Dendritic cell treated with granulocyte-macrophage colony-stimulating factor and Interleukin-4, amounts not matched to agents 40 ng/mL and 50 ng/mL, for 4 days (primary cell): Measurements from ENCODE around the gene POLR2B.
"Not testable (repeated sequence)": the region's sequence is repeated elsewhere in the genome, so short reads cannot be mapped to it uniquely, and the experiment has no call there.

ENCODE experiments used
- H3K27ac Mint-ChIP-seq: one replicate; pipeline ENCODE4 v1.8.0; 2022; ENCODE audit warnings: mild to moderate bottlenecking, mixed read lengths
- H3K27me3 Mint-ChIP-seq: one replicate; pipeline ENCODE4 v1.8.0; 2022; ENCODE audit warnings: mild to moderate bottlenecking, mixed read lengths
- H3K36me3 Mint-ChIP-seq: one replicate; pipeline ENCODE4 v1.8.0; 2022; ENCODE audit warnings: low read depth, mixed read lengths
- H3K4me1 Mint-ChIP-seq: one replicate; pipeline ENCODE4 v1.8.0; 2022; ENCODE audit warnings: low read depth, mixed read lengths
- H3K4me3 Mint-ChIP-seq: one replicate; pipeline ENCODE4 v1.8.0; 2022; ENCODE audit warnings: mild to moderate bottlenecking, moderate library complexity, mixed read lengths
- H3K9me3 Mint-ChIP-seq: one replicate; pipeline ENCODE4 v1.8.0; 2022; ENCODE audit warnings: mixed read lengths
- intact Hi-C: fragments of 100-400 bp; cut with micrococcal nuclease; formaldehyde crosslinking; loops from one replicate; pipeline ENCODE4 v1.15.0; 2022

The POLR2B gene

GRCh38 chr4:56978750-56979303 lies at the start of gene POLR2B:
TSS of gene POLR2B (plus strand) at chr4:56978896. CDS start at chr4:56978986, 90 bp downstream.
- Mint-ChIP-seq H3K36me3 (peaks cover 60% of the 10 kb centered on the region), H3K27me3 (no peaks in the 10 kb centered on the region), H3K27ac (peak within 1 kb of the TSS; percentile 96), H3K4me3 (peak within 1 kb of the TSS; percentile 93), H3K9me3 (peaks cover under 1% of the 10 kb centered on the region), H3K4me1 (peaks cover 38% of the 10 kb centered on the region)
- intact Hi-C loops: loop anchor here (2.0 to 5.0 kb wide), 3 partner anchors 542 to 1127 kb away; partner anchors contain the start of genes CEP135, EXOC1 and PAICS

DNA sequence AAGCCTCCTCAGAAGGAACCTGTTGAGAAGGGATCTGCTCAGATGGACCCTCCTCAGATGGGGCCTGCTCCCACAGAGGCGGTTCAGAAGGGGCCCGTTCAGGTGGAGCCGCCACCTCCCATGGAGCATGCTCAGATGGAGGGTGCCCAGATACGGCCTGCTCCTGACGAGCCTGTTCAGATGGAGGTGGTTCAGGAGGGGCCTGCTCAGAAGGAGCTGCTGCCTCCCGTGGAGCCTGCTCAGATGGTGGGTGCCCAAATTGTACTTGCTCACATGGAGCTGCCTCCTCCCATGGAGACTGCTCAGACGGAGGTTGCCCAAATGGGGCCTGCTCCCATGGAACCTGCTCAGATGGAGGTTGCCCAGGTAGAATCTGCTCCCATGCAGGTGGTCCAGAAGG lies 48.1 kb upstream of the POLR2B start:
- no peaks in the 10 kb centered on the region for H3K9me3 Mint-ChIP-seq
- H3K4me3 Mint-ChIP-seq: no peak overlapping the region
- H3K36me3 Mint-ChIP-seq: peaks cover 63% of the 10 kb centered on the region
- intact Hi-C loops: no loop called here
- H3K4me1 Mint-ChIP-seq: no peaks in the 10 kb centered on the region
- no peak overlapping the region for H3K27ac Mint-ChIP-seq
- H3K27me3 Mint-ChIP-seq: no peaks in the 10 kb centered on the region

GRCh38 chr4:56931924-56932323 lies 46.8 kb upstream of the POLR2B start:
- H3K36me3 Mint-ChIP-seq: peaks cover 68% of the 10 kb centered on the region
- no peak overlapping the region for H3K27ac Mint-ChIP-seq
- no peaks in the 10 kb centered on the region for H3K27me3 Mint-ChIP-seq
- H3K9me3 Mint-ChIP-seq: no peaks in the 10 kb centered on the region
- H3K4me1 Mint-ChIP-seq: no peaks in the 10 kb centered on the region
- intact Hi-C loops: no loop called here
- no peak overlapping the region for H3K4me3 Mint-ChIP-seq

- no peaks in the 10 kb centered on the region for H3K27me3 Mint-ChIP-seq
- no peaks in the 10 kb centered on the region for H3K4me1 Mint-ChIP-seq
- peaks cover 50% of the 10 kb centered on the region for H3K36me3 Mint-ChIP-seq
- no peak overlapping the region for H3K4me3 Mint-ChIP-seq
- H3K27ac Mint-ChIP-seq: no peak overlapping the region
- H3K9me3 Mint-ChIP-seq: no peaks in the 10 kb centered on the region
- intact Hi-C loops: no loop called here
These were observed 41.4 kb upstream of the POLR2B start for GRCh38 chr4:56937262-56937661.

DNA sequence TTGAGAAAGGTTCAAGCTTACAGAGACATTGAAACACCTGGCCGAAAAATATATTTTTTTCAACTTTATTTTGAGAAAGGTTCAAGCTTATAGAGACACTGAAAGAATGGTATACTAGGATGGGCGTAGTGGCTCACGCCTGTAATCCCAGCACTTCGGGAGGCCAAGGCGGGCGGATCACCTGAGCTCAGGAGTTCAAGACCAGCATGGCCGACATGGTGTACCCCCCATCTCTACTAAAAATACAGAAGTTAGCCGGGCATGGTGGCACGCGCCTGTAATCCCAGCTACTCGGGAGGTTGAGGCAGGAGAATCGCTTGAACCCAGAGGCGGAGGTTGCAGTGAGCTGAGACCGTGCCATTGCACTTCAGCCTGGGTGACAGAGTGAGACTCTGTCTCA lies 38.9 kb upstream of the POLR2B start:
- H3K9me3 Mint-ChIP-seq, H3K27me3 Mint-ChIP-seq, H3K27ac Mint-ChIP-seq, H3K4me3 Mint-ChIP-seq, H3K4me1 Mint-ChIP-seq, intact Hi-C loops: not testable (repeated sequence)
- H3K36me3 Mint-ChIP-seq: peaks cover 42% of the 10 kb centered on the region

DNA sequence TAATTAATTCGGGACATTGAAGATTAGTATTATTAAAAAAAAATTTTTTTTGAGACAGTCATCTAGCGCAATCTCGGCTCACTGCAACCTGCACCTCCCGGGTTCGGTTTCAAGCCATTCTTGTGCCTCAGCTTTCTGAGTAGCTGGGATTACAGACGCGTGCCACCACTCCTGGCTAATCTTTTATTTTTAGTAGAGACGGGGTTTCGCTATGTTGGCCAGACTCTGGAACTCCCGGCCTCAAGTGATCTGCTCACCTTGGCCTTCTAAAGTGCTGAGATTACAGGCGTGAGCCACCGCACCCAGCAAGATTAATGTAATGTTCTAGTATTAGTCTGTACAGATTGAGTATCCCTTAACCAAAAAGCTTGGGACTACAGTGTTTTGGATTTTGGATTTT lies 38.3 kb upstream of the POLR2B start:
- H3K27me3 Mint-ChIP-seq: no peaks in the 10 kb centered on the region
- no peaks in the 10 kb centered on the region for H3K4me1 Mint-ChIP-seq
- peaks cover 42% of the 10 kb centered on the region for H3K36me3 Mint-ChIP-seq
- intact Hi-C loops: no loop called here
- H3K27ac Mint-ChIP-seq: no peak overlapping the region
- no peak overlapping the region for H3K4me3 Mint-ChIP-seq
- no peaks in the 10 kb centered on the region for H3K9me3 Mint-ChIP-seq

GRCh38 chr4:56940971-56941370 lies 37.7 kb upstream of the POLR2B start:
- no peak overlapping the region for H3K27ac Mint-ChIP-seq
- no peaks in the 10 kb centered on the region for H3K27me3 Mint-ChIP-seq
- no peak overlapping the region for H3K4me3 Mint-ChIP-seq
- H3K9me3 Mint-ChIP-seq: no peaks in the 10 kb centered on the region
- intact Hi-C loops: no loop called here
- peaks cover 39% of the 10 kb centered on the region for H3K36me3 Mint-ChIP-seq
- H3K4me1 Mint-ChIP-seq: no peaks in the 10 kb centered on the region

- Mint-ChIP-seq H3K4me3 (no peak overlapping the region), H3K27me3 (no peaks in the 10 kb centered on the region), H3K4me1 (no peaks in the 10 kb centered on the region), H3K36me3 (peaks cover 35% of the 10 kb centered on the region), H3K9me3 (no peaks in the 10 kb centered on the region), H3K27ac (no peak overlapping the region)
- intact Hi-C loops: no loop called here
These were observed 37.3 kb upstream of the POLR2B start for GRCh38 chr4:56941403-56941802.

- H3K9me3 Mint-ChIP-seq: no peaks in the 10 kb centered on the region
- intact Hi-C loops: no loop called here
- H3K36me3 Mint-ChIP-seq: no peaks in the 10 kb centered on the region
- no peak overlapping the region for H3K27ac Mint-ChIP-seq
- H3K27me3 Mint-ChIP-seq: no peaks in the 10 kb centered on the region
- H3K4me3 Mint-ChIP-seq: no peak overlapping the region
- peaks cover 12% of the 10 kb centered on the region for H3K4me1 Mint-ChIP-seq
These were observed 24.8 kb upstream of the POLR2B start for GRCh38 chr4:56953680-56954520.

- no peaks in the 10 kb centered on the region for H3K9me3 Mint-ChIP-seq
- peaks cover 13% of the 10 kb centered on the region for H3K36me3 Mint-ChIP-seq
- H3K27me3 Mint-ChIP-seq: no peaks in the 10 kb centered on the region
- peaks cover 13% of the 10 kb centered on the region for H3K4me1 Mint-ChIP-seq
- peak overlapping the region; percentile 50 for H3K27ac Mint-ChIP-seq
- intact Hi-C loops: no loop called here
- no peak overlapping the region for H3K4me3 Mint-ChIP-seq
These were observed 20.6 kb upstream of the POLR2B start for GRCh38 chr4:56958111-56958517.

DNA sequence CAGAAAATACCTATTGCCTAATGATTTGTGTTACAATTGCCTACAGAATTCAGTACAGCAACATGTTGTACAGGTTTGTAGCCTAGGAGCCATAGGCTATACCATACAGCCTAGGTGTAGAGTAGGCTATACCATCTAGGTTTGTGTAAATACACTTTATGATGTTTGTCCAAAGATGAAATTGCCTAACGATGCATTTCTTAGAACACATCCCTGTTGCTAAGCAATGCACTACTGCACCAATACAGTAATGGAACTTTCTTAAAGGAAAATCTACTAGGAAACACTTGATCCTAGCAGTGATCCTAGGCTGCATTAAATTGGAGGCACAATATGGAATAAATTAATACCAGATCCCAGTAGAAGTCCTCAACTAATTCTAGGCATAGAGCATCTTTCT lies 19.6 kb upstream of the POLR2B start:
- intact Hi-C loops: no loop called here
- Mint-ChIP-seq H3K27ac (no peak overlapping the region), H3K27me3 (no peaks in the 10 kb centered on the region), H3K4me3 (no peak overlapping the region), H3K9me3 (no peaks in the 10 kb centered on the region), H3K4me1 (peaks cover 13% of the 10 kb centered on the region), H3K36me3 (peaks cover 23% of the 10 kb centered on the region)

GRCh38 chr4:56961107-56961500 lies 17.6 kb upstream of the POLR2B start:
- Mint-ChIP-seq H3K4me1 (peaks cover 13% of the 10 kb centered on the region), H3K27me3 (no peaks in the 10 kb centered on the region), H3K9me3 (no peaks in the 10 kb centered on the region), H3K4me3 (no peak overlapping the region), H3K27ac (no peak overlapping the region), H3K36me3 (peaks cover 43% of the 10 kb centered on the region)
- intact Hi-C loops: no loop called here

DNA sequence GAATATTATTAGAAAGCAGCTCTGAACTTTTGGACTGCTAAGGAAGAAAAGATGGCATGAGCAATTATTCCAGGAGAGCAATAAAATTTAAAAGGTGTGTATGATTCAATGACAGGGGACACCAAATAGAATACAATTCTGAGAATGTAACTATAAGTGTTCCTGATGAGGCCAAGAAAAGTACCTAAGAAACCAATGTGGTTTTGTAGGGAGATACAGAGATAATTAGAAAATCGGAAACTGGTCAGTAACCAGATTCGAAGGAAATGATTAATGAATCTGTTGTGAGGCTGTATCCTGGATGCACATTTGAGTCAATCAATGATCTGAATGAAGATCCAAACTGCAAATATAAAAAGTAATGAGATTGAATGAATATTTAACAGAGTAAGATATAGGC lies 7.3 kb upstream of the POLR2B start:
- Mint-ChIP-seq H3K4me1 (peaks cover 21% of the 10 kb centered on the region), H3K9me3 (peaks cover 10% of the 10 kb centered on the region), H3K4me3 (no peak overlapping the region), H3K27me3 (no peaks in the 10 kb centered on the region), H3K36me3 (peaks cover 83% of the 10 kb centered on the region), H3K27ac (no peak overlapping the region)
- intact Hi-C loops: no loop called here

- Mint-ChIP-seq H3K36me3 (peaks cover 82% of the 10 kb centered on the region), H3K4me3 (no peak overlapping the region), H3K9me3 (peaks cover 10% of the 10 kb centered on the region), H3K27me3 (no peaks in the 10 kb centered on the region), H3K27ac (no peak overlapping the region), H3K4me1 (peaks cover 22% of the 10 kb centered on the region)
- intact Hi-C loops: no loop called here
These were observed 6.3 kb upstream of the POLR2B start for GRCh38 chr4:56972389-56972788.
